HUES48 (cell line): Measurements from ENCODE around the gene SEC23A.
"Not testable (repeated sequence)": the region's sequence is repeated elsewhere in the genome, so short reads cannot be mapped to it uniquely, and the experiment has no call there.

Experiments
- H3K27ac ChIP-seq: one replicate; pipeline ENCODE4 v1.7.0; 2013; ENCODE audit warnings: low read depth, low read length, inconsistent platforms
- H3K27me3 ChIP-seq: 2 replicates; pipeline ENCODE4 v1.6.1; 2013; ENCODE audit warnings: mild to moderate bottlenecking, low read length; ENCODE audit not compliant: control insufficient read depth, insufficient read depth
- H3K36me3 ChIP-seq: 2 replicates; pipeline ENCODE4 v1.6.1; 2013; ENCODE audit warnings: low read length; ENCODE audit not compliant: control insufficient read depth, insufficient read depth
- H3K4me1 ChIP-seq: 2 replicates; pipeline ENCODE4 v1.6.1; 2013; ENCODE audit warnings: mild to moderate bottlenecking, low read length; ENCODE audit not compliant: control insufficient read depth, insufficient read depth
- H3K4me3 ChIP-seq: 2 replicates; pipeline ENCODE4 v1.5.1; 2013; ENCODE audit warnings: mild to moderate bottlenecking, low read depth, low read length
- H3K9ac ChIP-seq: 2 replicates; pipeline ENCODE4 v1.6.1; 2013; ENCODE audit warnings: mild to moderate bottlenecking, low read depth, low read length, moderate library complexity
- H3K9me3 ChIP-seq: 2 replicates; pipeline ENCODE4 v1.6.1; 2013; ENCODE audit warnings: low read length; ENCODE audit not compliant: control insufficient read depth, insufficient read depth

Gene SEC23A

GRCh38 chr14:39102969-39103957 is at the start of gene SEC23A:
TSS of gene SEC23A (minus strand) at chr14:39103235. CDS start at chr14:39096118, 7,117 bp downstream.
- peak within 1 kb of the TSS; percentile 96 for H3K27ac ChIP-seq
- no peaks in the 10 kb centered on the region for H3K9me3 ChIP-seq
- 0 out of 2 replicates have a peak, but pooled peaks cover 2% of the 10 kb centered on the region for H3K36me3 ChIP-seq
- 0 out of 2 replicates have a peak, but pooled peaks cover 7% of the 10 kb centered on the region for H3K4me1 ChIP-seq
- no peaks in the 10 kb centered on the region for H3K27me3 ChIP-seq
- peak within 1 kb of the TSS; percentile 93 for H3K4me3 ChIP-seq
- peak within 1 kb of the TSS; percentile 86 for H3K9ac ChIP-seq

GRCh38 chr14:39145266-39145966 is 42.4 kb upstream of the SEC23A start:
- no peak overlapping the region for H3K27ac ChIP-seq
- H3K9me3 ChIP-seq, result peaks cover 11% of the 10 kb centered on the region
- no peaks in the 10 kb centered on the region for H3K27me3 ChIP-seq
- no peaks in the 10 kb centered on the region for H3K4me1 ChIP-seq
- H3K9ac ChIP-seq, result no peak overlapping the region
- peaks cover 27% of the 10 kb centered on the region for H3K36me3 ChIP-seq
- H3K4me3 ChIP-seq, result no peak overlapping the region

- H3K4me3 ChIP-seq, H3K4me1 ChIP-seq, H3K27me3 ChIP-seq, H3K9ac ChIP-seq, H3K27ac ChIP-seq: not testable (repeated sequence)
- Histone ChIP-seq H3K36me3 (peaks cover 14% of the 10 kb centered on the region), H3K9me3 (peaks cover 11% of the 10 kb centered on the region)
Observed at GRCh38 chr14:39143226-39143625, 40.2 kb upstream of the SEC23A start.

GRCh38 chr14:39141623-39142022 is 38.6 kb upstream of the SEC23A start:
- peaks cover 11% of the 10 kb centered on the region for H3K9me3 ChIP-seq
- not testable (repeated sequence) for H3K4me3 ChIP-seq, H3K9ac ChIP-seq, H3K27me3 ChIP-seq, H3K27ac ChIP-seq, H3K4me1 ChIP-seq
- peaks cover 25% of the 10 kb centered on the region for H3K36me3 ChIP-seq

GRCh38 chr14:39140170-39140569 is 37.1 kb upstream of the SEC23A start:
- H3K4me1 ChIP-seq, result peaks cover 3% of the 10 kb centered on the region; the same call in 1 of the 2 replicates
- peaks cover 40% of the 10 kb centered on the region for H3K36me3 ChIP-seq
- peaks cover 11% of the 10 kb centered on the region for H3K9me3 ChIP-seq
- peak overlapping the region; percentile 12; the same call in 1 of the 2 replicates for H3K9ac ChIP-seq
- no peaks in the 10 kb centered on the region for H3K27me3 ChIP-seq
- no peak overlapping the region for H3K27ac ChIP-seq
- no peak overlapping the region for H3K4me3 ChIP-seq

GRCh38 chr14:39138440-39138839 is 35.4 kb upstream of the SEC23A start:
- Histone ChIP-seq H3K4me1 (peaks cover 3% of the 10 kb centered on the region; the same call in 1 of the 2 replicates), H3K36me3 (peaks cover 57% of the 10 kb centered on the region), H3K9me3 (peaks cover 11% of the 10 kb centered on the region)

GRCh38 chr14:39137835-39138234 is 34.8 kb upstream of the SEC23A start:
- not testable (repeated sequence) for H3K9ac ChIP-seq, H3K4me1 ChIP-seq, H3K4me3 ChIP-seq, H3K27me3 ChIP-seq, H3K27ac ChIP-seq
- H3K9me3 ChIP-seq, result peaks cover 11% of the 10 kb centered on the region
- H3K36me3 ChIP-seq, result peaks cover 59% of the 10 kb centered on the region

More at GRCh38 chr14:39138440-39138839, 35.4 kb upstream of the SEC23A start:
- Histone ChIP-seq H3K9ac (no peak overlapping the region), H3K27ac (no peak overlapping the region), H3K4me3 (no peak overlapping the region), H3K27me3 (no peaks in the 10 kb centered on the region)

GRCh38 chr14:39122330-39123138 is 19.5 kb upstream of the SEC23A start:
- Histone ChIP-seq H3K4me3 (no peak overlapping the region), H3K27ac (no peak overlapping the region), H3K36me3 (peaks cover 89% of the 10 kb centered on the region), H3K9me3 (no peaks in the 10 kb centered on the region), H3K9ac (no peak overlapping the region), H3K27me3 (no peaks in the 10 kb centered on the region), H3K4me1 (no peaks in the 10 kb centered on the region)

GRCh38 chr14:39114073-39114838 is 11.2 kb upstream of the SEC23A start, which contains the start of gene GEMIN2:
TSS of gene GEMIN2 (plus strand) at chr14:39114323. CDS start at chr14:39114339, 16 bp downstream.
- peak within 1 kb of the TSS; percentile 81 for H3K27ac ChIP-seq
- H3K4me1 ChIP-seq, result peaks cover 10% of the 10 kb centered on the region
- H3K9me3 ChIP-seq, result no peaks in the 10 kb centered on the region
- H3K9ac ChIP-seq, result peak within 1 kb of the TSS; percentile 73
- H3K4me3 ChIP-seq, result peak within 1 kb of the TSS; percentile 92
- H3K27me3 ChIP-seq, result no peaks in the 10 kb centered on the region
- H3K36me3 ChIP-seq, result peaks cover 22% of the 10 kb centered on the region

- Histone ChIP-seq H3K4me3 (peak overlapping the region; percentile 92), H3K9ac (peak overlapping the region; percentile 61; the same call in 1 of the 2 replicates), H3K4me1 (peaks cover 10% of the 10 kb centered on the region), H3K9me3 (no peaks in the 10 kb centered on the region), H3K27me3 (no peaks in the 10 kb centered on the region), H3K36me3 (peaks cover 16% of the 10 kb centered on the region), H3K27ac (peak overlapping the region; percentile 81)
Observed at GRCh38 chr14:39113685-39114072, 10.6 kb upstream of the SEC23A start.
